Stimulated activated CD4-positive, alpha-beta T cell treated with anti-CD3 and anti-CD28 coated beads, Interleukin-12 subunit alpha, Interleukin-12 subunit beta, amount 100 ng/mL, for 24 hours (primary cell): ENCODE results near the gene C2orf42.
"Not testable (repeated sequence)": the region's sequence is repeated elsewhere in the genome, so short reads cannot be mapped to it uniquely, and the experiment has no call there.

ENCODE experiments used
- DNase-seq, 2 experiments: peaks; one replicate each; pipeline ENCODE4 v3.0.0-alpha.2; 2020; ENCODE audit warnings: low read depth in 2 of 2

C2orf42 gene

DNA sequence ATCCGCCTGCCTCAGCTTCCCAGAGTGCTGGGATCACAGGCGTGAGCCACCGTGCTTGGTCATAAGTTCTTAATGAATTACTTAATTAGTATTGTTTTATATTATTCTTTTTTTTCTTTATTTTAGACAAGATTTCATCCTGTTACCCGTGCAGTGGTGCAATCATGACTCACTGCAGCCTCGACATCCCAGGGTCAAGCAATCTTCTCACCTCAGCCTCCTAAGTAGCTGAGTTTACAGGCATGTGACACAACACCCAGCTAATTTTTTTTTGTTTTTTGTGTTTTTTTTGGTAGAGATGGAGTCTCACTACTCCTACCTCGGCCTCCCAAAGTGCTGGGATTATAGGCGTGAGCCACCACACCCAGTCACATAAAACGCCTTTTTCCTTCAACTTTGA is 17.3 kb downstream of the C2orf42 start:
- DNase-seq, result no peak

DNA sequence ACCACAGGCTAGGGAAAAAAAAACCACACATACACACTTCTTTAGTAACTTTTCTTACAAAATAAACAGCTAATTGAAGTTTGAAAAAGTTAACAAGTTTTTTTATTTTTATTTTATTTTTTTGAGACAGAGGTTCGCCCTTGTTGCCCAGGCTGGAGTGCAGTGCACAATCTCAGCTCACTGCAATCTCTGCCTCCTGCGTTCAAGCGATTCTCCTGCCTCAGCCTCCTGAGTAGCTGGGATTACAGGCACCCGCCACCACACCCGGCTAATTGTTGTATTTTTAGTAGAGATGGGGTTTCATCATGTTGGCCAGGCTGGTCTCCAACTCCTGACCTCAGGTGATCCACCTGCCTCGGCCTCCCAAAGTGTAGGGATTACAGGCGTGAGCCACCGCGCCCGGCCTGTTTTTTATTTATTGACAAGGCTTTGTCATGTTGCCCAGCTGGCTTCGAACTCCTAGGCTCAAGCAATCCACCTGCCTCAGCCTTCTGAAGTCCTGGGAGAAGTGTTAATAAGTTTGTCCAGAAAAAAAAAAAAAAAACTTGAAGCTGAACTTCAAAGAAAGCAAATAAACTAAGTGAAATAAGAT is 21.1 kb downstream of the C2orf42 start:
- not testable (repeated sequence) for DNase-seq

DNA sequence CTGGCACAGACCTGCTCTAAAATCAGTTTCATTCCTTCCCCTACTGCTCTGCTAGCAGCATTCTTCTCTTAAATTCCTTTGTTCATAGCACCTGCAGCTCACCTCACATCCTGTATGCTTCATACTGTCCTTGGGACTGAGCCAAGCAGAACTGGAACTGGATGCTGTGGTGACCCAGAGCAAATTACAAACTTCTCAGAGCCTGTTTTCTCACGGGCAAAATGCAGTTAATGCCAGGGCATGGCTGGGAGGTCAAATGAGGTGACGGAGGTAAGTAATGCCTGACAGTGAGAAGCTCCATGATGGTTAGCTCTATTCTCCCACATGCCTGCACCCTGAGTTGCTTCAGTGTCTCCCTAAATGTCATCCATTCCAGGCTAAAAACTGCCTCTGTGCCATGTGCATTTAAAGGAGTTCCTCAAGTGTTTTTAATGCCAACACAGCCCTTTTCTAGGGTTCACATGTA is 29.7 kb downstream of the C2orf42 start:
- DNase-seq, result no peak

DNA sequence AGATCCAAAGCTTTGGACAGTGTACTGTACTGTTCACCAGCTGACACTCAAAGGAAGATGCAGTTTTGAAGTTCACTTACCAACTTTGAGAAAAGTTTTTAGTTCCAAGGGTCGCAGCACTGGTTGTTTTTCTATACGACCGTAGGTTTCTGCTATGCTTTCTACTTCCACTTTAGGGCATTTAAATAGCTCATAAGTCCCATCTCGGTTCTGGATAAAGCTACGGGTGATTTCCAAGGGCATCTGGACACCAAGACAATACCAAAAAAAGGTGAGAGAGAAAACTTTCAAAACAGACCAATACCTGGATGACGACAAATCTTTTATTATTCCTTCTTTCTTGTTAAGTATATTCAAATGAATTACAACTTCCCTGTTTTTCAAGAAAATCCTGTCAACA is 30.3 kb downstream of the C2orf42 start:
- no peak for DNase-seq

DNA sequence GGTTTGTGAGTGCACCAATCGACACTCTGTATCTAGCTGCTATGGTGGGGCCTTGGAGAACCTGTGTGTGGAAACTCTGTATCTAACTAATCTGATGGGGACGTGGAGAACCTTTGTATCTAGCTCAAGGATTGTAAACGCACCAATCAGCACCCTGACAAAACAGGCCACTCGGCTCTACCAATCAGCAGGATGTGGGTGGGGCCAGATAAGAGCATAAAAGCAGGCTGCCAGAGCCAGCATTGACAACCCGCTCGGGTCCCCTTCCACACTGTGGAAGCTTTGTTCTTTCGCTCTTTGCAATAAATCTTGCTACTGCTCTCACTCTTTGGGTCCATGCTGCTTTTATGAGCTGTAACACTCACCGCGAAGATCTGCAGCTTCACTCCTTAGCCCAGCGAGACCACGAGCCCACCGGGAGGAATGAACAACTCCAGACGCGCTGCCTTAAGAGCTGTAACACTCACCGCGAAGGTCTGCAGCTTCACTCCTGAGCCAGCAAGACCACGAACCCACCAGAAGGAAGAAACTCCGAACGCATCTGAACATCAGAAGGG is 41.6 kb downstream of the C2orf42 start:
- DNase-seq, result not testable (repeated sequence)

DNA sequence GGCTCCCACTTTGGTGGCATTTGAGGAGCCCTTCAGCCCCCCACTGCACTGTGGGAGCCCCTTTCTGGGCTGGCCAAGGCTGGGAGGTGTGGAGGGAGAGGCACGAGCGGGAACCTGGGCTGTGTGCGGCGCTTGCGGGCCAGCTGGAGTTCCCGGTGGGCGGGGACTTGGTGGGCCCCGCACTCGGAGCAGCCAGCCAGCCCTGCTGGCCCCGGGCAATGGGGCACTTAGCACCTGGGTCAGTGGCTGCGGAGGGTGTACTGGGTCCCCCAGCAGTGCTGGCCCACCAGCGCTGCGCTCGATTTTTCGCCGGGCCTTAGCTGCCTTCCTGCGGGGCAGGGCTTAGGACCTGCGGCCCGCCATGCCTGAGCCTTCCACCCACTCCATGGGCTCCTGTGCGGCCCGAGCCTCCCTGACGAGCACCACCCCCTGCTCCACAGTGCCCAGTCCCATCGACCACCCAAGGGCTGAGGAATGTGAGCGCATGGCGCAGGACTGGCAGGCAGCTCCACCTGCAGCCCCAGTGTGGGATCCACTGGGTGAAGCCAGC is 42.5 kb downstream of the C2orf42 start:
- not testable (repeated sequence) for DNase-seq

DNA sequence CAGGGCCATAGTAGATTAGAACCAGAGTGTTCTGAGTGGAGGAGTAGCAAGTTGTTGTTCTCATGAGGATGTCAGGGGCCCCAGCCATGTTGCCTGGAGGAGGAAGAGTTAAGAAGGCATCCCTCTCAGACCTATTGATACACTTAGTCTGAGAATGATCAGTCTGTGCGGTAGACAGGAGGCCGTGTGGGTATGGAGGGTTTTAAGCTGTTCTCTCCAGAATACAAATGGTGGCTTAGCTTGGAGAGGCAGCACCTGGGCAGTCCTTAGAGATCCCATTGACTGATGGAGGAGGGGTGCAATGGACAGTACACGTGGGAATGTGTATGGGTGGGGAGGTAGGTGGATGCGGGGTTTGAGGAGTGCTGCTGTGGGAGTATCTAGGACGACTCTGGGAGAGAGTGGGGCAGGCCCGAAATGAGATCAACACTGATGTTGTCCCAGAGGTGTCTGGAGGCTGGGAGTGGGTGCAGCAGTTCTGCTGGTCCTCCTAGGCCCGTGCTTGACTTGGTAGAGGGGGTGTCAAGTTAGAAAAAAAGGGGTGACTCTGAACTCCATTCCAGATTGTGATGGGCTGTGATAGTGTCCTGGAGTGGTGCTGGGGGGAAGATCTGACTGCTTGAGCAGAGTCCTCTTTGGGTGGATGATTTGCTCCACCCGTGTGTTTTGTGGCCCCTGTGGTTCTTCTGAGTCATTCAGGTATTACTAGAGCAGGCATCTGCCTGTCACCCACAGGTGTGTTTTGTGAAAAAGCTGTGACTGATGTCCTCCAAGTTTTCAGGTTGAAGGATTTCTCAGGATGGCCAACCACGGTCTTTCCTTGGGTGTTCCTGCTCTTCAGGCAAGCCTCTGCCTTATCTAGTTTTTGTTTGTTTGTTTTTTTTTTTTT is 44.7 kb downstream of the C2orf42 start:
- DNase-seq, result no peak

DNA sequence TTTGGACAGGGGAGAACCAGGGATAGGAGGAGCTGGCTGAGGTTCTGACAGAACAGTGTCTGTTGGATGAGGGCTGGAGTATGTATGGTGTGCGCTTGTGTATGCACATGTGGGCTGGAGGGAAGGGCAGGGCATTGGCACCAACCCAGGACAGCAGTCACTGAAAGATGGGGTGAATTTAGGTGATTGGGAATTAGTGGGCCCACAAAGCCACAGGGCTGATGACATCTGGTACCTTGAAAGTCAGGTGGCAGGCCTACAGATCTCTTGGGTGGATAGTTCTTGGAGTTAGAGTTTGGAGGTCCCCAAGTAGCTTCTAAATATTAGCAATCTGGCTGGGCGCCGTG is 45.7 kb downstream of the C2orf42 start:
- no peak for DNase-seq

DNA sequence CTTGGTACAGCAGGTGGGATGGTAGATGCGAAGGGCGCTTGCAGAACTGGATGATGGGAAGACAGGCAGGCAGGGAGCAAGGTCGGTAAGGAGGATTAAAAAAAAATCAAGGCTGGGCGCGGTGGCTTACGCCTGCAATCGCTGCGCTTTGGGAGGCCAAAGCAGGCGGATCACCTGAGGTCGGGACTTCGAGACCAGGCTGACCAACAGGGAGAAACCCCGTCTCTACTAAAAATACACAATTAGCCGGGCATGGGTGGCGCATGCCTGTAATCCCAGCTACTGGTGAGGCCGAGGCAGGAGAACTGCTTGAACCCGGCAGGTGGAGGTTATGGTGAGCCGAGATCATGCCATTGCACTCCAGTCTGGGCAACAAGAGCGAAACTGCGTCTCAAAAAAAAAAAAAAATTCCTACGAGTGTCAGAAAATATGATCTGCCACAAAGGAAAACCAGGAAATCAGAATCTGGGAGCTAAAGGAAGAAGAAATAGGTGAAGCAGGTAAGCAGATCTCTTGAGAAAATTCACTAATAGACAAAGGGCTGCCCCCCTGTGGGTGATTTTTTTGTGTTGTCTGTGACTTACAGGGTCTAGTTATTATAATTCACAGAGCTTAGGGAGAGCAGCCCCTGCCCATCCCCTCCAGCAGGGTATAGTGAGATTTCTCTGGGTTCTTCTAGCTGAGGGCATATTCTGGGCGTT is 46.2 kb downstream of the C2orf42 start:
- no peak for DNase-seq

DNA sequence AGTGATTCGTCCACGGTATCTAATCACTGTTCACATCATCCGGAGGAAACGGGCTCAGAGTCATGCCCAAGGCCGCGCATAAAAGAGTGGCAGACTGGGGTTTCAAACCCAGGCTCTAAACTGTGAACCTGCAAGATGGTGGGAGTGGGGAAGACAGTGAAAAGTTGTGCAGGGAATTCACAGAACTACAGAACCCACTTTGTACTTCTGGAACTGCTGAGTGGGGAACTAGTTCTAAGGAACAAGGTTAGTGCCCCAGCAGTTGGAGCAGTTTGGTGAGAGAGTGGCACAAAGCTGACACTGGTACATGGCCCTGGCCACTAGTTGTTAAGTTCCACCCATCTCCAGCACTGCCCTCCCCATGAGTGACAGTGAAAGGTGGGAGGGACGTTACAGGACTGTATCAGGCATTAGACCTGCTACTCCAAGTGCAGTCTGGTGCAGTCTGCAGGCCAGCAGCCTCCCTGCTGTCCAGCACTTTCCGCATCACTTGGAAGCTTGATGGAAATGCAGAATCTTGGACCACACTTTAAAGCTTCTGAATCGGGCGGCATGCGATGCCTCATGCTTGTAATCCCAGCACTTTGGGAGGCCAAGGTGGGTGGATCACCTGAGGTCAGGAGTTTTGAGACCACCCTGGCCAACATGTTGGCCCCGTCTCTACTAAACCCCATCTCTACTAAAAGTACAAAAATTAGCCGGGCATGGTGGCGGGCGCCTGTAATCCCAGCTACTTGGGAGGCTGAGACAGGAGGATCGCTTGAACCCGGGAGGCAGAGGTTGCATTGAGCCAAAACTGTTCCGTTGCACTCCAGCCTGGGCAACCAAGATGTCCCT is 47.3 kb downstream of the C2orf42 start:
- peak in 1 of 2 experiments; percentile 26 for DNase-seq

DNA sequence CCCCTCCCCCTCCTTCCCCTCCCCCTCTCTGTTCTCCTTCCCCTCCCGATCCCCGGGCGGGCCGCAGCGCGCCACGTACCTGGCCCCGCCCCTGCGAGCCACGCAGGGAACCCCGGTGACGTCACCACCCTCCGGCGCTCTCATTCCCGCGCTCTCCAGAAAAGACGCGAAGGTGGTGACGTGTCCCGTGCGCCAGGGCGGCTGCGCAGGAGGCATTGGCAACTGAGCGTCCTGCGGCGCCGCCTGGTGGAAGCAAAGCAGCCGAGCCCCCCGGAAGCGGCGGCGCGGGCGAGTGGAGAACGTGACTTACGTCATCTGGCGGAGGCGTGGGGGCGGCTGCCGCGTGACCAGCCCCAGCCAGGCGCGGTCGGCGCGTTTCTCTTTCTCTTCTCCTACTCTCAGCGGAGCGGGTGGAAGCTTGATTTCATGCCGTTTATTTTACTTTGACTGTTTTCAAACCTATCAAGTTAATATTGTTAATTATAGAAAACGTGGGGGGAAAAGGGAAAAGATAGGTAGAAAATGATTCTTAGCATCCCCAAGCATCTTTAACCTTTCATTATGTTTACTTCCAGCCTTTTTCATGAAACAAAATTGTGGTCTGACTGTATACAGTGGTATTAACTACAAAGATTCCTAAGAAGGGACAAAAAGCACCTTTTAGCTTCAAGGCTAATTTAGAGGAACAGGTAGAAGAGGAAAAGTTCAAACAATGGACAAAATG is 48.1 kb downstream of the C2orf42 start:
- peak; percentile 99 to 100 for DNase-seq

DNA sequence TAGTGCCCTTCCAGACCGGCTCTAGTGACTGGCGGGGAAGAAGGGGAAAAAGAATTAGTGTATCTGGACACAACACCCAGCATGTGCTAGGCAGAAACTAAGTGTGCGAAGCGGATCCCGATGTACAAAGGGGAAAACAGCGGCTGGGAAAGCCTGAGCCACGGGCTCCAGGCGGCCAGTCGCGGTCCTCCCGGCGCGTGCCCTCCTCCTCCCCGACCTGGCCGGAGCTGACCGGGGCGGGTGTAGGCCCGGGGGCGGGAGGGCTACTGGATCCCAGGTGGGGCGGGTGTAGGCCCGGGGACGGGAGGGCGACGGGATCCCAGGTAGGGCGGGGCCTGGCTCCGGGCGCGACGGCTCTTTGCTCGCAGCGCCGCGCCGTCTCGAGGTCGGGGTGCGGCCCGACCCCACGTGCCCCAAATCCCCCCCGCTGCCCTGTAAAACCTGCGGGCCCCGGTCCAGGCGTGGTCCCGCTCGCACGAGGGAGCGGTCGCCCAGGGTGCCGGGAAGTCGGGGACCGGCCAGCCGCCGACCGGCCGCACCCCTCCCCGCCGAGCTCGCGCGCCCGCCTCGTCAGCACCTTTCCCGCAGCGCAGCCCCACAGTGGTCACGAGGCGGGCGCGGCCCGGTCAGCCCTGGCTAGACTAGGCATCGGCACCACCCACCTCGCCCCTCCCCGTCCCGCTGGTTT is 48.8 kb downstream of the C2orf42 start:
- peak in 1 of 2 experiments; percentile 43 for DNase-seq

DNA sequence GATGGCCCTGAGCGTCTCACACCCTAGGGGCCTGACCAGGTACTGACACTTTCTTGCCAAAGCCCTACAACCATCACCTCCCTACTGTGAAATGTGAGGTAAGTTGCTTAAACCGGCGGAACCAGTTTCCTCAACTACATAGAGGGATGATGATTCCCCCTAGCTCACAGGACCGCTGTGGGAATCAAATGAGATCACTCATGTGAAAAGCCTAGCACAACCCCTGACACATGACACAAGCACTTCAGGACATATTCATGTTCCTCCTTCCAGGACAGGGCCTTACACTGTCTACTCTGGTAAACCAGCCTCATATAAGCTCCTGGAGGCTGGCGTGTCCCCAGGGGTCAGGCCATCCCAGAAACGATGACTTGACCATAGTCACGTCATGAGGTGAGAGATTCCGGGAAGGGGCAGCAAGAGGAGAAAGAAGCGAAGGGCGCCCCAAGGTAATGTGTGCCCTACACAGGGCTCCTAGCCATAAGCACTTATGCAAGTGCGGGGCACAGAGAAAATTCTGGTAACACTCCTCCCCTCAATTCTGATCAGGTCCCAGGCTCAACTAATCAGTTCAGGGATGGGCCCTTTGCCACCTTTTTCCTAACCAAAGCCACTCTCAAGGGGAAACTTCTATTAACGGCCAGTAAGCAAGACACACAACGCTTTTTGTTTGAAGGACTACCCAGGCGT is 49.5 kb downstream of the C2orf42 start:
- DNase-seq, result peak in 1 of 2 experiments; percentile 46

DNA sequence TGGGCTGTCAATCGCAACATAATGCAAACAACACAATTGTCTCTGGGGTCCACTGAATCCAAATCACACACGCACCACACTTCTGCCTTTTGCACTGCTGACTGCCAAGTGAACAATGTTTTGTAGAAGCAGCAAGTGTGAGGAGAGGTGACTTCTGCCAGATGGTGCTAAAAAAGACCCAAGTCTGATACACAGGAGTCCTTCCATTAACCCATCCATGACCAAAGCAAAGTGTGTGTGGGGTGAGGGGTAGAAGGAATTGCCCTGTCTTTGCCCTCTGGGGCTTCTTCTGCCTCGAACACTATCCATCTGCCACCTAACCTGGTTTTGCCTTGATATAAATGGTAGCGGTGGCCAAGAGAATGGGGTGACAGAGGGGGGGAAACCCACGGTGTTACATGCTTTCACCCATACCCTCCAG is 50.0 kb downstream of the C2orf42 start:
- DNase-seq, result no peak

DNA sequence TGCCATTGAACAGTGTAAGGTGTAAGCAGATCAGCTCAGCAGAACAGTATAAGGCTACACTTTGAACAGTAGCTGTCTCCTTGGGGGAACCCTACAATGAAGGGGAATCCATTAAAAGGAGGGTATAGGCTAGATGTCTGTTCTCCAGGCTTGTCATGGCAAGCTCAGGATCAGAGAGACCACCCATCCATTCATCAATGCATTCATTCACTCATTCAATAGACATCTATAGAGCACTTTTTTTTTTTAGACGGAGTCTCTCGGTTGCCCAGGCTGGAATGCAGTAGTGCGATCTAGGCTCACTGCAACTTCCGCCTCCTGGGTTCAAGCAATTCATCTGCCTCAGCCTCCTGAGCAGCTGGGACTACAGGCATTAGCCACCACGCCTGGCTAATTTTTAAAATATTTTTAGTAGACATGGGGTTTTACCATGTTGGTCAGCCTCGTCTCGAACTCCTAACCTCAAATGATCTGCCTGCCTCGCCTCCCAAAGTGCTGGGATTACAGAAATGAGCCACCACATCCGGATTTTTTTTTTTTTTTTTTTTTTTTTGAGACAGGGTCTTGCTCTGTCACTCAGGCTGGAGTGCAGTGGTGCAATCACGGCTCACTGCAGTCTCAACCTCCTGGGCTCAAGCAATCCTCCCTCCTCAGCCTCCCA is 56.4 kb downstream of the C2orf42 start:
- DNase-seq, result not testable (repeated sequence)

DNA sequence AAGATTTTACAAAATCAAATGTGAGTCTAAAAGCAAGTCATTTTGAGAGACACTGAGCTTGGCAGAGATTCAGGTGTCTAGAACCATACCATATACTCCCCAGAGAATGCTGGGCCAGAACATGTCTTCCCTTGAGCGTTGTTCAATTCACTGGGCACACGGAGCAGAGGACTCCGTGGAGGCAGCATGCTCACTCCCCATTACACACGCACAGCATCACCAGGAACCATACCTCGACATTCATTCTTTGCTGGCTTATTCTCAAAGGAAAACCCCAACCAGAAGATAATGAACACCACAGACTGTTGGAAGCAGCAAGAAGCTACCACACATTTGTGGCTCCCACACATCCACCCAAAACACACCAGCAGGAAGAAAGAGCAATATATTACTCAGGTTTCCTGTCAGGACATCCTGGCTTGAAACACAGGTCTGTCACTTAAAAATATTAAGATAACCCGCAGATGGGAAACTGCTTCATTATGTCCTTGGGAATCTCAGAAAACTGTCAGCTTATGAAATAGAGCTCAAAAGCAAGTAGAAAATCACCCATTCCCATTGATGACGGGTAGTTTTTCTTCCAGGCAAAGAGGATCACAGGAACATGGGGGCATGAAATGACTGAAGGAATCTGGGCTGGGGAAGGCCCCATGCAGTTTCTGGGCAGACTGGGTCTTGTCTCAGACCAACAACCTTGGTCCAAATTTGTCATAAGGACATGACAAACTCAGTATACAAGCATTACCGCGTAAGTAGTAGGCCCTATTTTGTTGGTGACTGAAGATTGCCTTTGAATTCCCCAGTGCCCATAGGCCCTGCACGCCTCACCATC is 57.1 kb downstream of the C2orf42 start:
- no peak for DNase-seq

DNA sequence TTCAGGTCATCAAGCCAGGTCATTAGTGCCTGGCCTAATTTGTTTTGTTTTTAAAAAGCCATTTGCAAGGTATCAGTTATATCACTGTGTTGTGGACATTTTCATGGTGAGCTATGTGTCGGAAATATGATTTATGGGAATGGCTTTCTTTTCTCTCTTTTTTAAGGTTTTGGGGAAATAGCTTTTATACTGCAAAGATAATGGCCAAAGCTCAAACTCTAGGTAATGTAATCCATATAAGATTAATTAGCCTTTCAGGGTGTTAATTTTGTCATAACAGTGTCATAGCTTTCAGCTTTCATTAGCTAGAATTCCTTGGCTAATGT is 57.7 kb downstream of the C2orf42 start:
- no peak for DNase-seq
